ENCODE measurements around the gene RTL1.

RTL1 gene

GRCh38 chr14:100879194-100879593 lies 24.3 kb downstream of the RTL1 start:
- Histone ChIP-seq H3K36me3 (ENCODE audit: insufficient read depth, low read depth, low read length) (no peaks in the 10 kb centered on the region), H3K9me3 (ENCODE audit: insufficient read depth, low read depth, low read length) (no peaks in the 10 kb centered on the region; the same call in 1 of the 2 replicates), H3K4me3 (ENCODE audit: low read length) (no peak overlapping the region), H3K9ac (ENCODE audit: low read depth, low read length) (no peak overlapping the region), H3K27ac (ENCODE audit: low read length) (no peak overlapping the region), H3K27me3 (ENCODE audit: insufficient read depth, low read length) (no peaks in the 10 kb centered on the region), H3K4me1 (ENCODE audit: insufficient read depth, low read length) (no peaks in the 10 kb centered on the region)

- H3K36me3 ChIP-seq (ENCODE audit: insufficient read depth, low read depth, low read length): no peaks in the 10 kb centered on the region
- no peaks in the 10 kb centered on the region for H3K4me1 ChIP-seq (ENCODE audit: insufficient read depth, low read length)
- H3K4me3 ChIP-seq (ENCODE audit: low read length): no peak overlapping the region
- H3K9ac ChIP-seq (ENCODE audit: low read depth, low read length): no peak overlapping the region
- H3K27ac ChIP-seq (ENCODE audit: low read length): no peak overlapping the region
- H3K9me3 ChIP-seq (ENCODE audit: insufficient read depth, low read depth, low read length): no peaks in the 10 kb centered on the region; the same call in 1 of the 2 replicates
- H3K27me3 ChIP-seq (ENCODE audit: insufficient read depth, low read length): no peaks in the 10 kb centered on the region
Observed at GRCh38 chr14:100878271-100879146, 25.0 kb downstream of the RTL1 start.

- no peaks in the 10 kb centered on the region for H3K36me3 ChIP-seq (ENCODE audit: insufficient read depth, low read depth, low read length)
- H3K27me3 ChIP-seq (ENCODE audit: insufficient read depth, low read length): no peaks in the 10 kb centered on the region
- H3K4me1 ChIP-seq (ENCODE audit: insufficient read depth, low read length): no peaks in the 10 kb centered on the region
- no peak overlapping the region for H3K4me3 ChIP-seq (ENCODE audit: low read length)
- H3K27ac ChIP-seq (ENCODE audit: low read length): no peak overlapping the region
- no peak overlapping the region for H3K9ac ChIP-seq (ENCODE audit: low read depth, low read length)
- no peaks in the 10 kb centered on the region for H3K9me3 ChIP-seq (ENCODE audit: insufficient read depth, low read depth, low read length)
Observed at GRCh38 chr14:100875861-100876590, 27.5 kb downstream of the RTL1 start.

GRCh38 chr14:100875126-100875525 lies 28.4 kb downstream of the RTL1 start:
- no peaks in the 10 kb centered on the region for H3K36me3 ChIP-seq (ENCODE audit: insufficient read depth, low read depth, low read length)
- no peak overlapping the region for H3K27ac ChIP-seq (ENCODE audit: low read length)
- H3K9me3 ChIP-seq (ENCODE audit: insufficient read depth, low read depth, low read length): no peaks in the 10 kb centered on the region
- H3K4me1 ChIP-seq (ENCODE audit: insufficient read depth, low read length): no peaks in the 10 kb centered on the region
- no peak overlapping the region for H3K4me3 ChIP-seq (ENCODE audit: low read length)
- H3K27me3 ChIP-seq (ENCODE audit: insufficient read depth, low read length): no peaks in the 10 kb centered on the region
- H3K9ac ChIP-seq (ENCODE audit: low read depth, low read length): no peak overlapping the region

GRCh38 chr14:100874411-100875091 lies 29.0 kb downstream of the RTL1 start:
- H3K4me3 ChIP-seq (ENCODE audit: low read length): no peak overlapping the region
- no peaks in the 10 kb centered on the region for H3K9me3 ChIP-seq (ENCODE audit: insufficient read depth, low read depth, low read length)
- no peaks in the 10 kb centered on the region for H3K36me3 ChIP-seq (ENCODE audit: insufficient read depth, low read depth, low read length)
- no peak overlapping the region for H3K27ac ChIP-seq (ENCODE audit: low read length)
- no peaks in the 10 kb centered on the region for H3K4me1 ChIP-seq (ENCODE audit: insufficient read depth, low read length)
- no peaks in the 10 kb centered on the region for H3K27me3 ChIP-seq (ENCODE audit: insufficient read depth, low read length)
- H3K9ac ChIP-seq (ENCODE audit: low read depth, low read length): no peak overlapping the region

GRCh38 chr14:100874051-100874410 lies 29.5 kb downstream of the RTL1 start:
- Histone ChIP-seq H3K4me3 (ENCODE audit: low read length) (no peak overlapping the region), H3K36me3 (ENCODE audit: insufficient read depth, low read depth, low read length) (no peaks in the 10 kb centered on the region), H3K9me3 (ENCODE audit: insufficient read depth, low read depth, low read length) (no peaks in the 10 kb centered on the region)

GRCh38 chr14:100873096-100873482 lies 30.4 kb downstream of the RTL1 start:
- Histone ChIP-seq H3K4me1 (ENCODE audit: insufficient read depth, low read length) (no peaks in the 10 kb centered on the region), H3K27ac (ENCODE audit: low read length) (no peak overlapping the region), H3K4me3 (ENCODE audit: low read length) (no peak overlapping the region), H3K36me3 (ENCODE audit: insufficient read depth, low read depth, low read length) (no peaks in the 10 kb centered on the region), H3K27me3 (ENCODE audit: insufficient read depth, low read length) (no peaks in the 10 kb centered on the region), H3K9ac (ENCODE audit: low read depth, low read length) (no peak overlapping the region), H3K9me3 (ENCODE audit: insufficient read depth, low read depth, low read length) (no peaks in the 10 kb centered on the region)

More at GRCh38 chr14:100874051-100874410, 29.5 kb downstream of the RTL1 start:
- Histone ChIP-seq H3K9ac (ENCODE audit: low read depth, low read length) (no peak overlapping the region), H3K4me1 (ENCODE audit: insufficient read depth, low read length) (no peaks in the 10 kb centered on the region), H3K27me3 (ENCODE audit: insufficient read depth, low read length) (no peaks in the 10 kb centered on the region), H3K27ac (ENCODE audit: low read length) (no peak overlapping the region)

GRCh38 chr14:100872259-100873095 lies 31.0 kb downstream of the RTL1 start:
- no peaks in the 10 kb centered on the region for H3K36me3 ChIP-seq (ENCODE audit: insufficient read depth, low read depth, low read length)
- no peak overlapping the region for H3K27ac ChIP-seq (ENCODE audit: low read length)
- H3K4me1 ChIP-seq (ENCODE audit: insufficient read depth, low read length): no peaks in the 10 kb centered on the region
- H3K27me3 ChIP-seq (ENCODE audit: insufficient read depth, low read length): no peaks in the 10 kb centered on the region
- H3K9ac ChIP-seq (ENCODE audit: low read depth, low read length): no peak overlapping the region
- H3K4me3 ChIP-seq (ENCODE audit: low read length): no peak overlapping the region
- no peaks in the 10 kb centered on the region for H3K9me3 ChIP-seq (ENCODE audit: insufficient read depth, low read depth, low read length)

- Histone ChIP-seq H3K27me3 (ENCODE audit: insufficient read depth, low read length) (no peaks in the 10 kb centered on the region), H3K9me3 (ENCODE audit: insufficient read depth, low read depth, low read length) (no peaks in the 10 kb centered on the region), H3K36me3 (ENCODE audit: insufficient read depth, low read depth, low read length) (no peaks in the 10 kb centered on the region), H3K4me3 (ENCODE audit: low read length) (no peak overlapping the region), H3K27ac (ENCODE audit: low read length) (no peak overlapping the region), H3K4me1 (ENCODE audit: insufficient read depth, low read length) (no peaks in the 10 kb centered on the region), H3K9ac (ENCODE audit: low read depth, low read length) (no peak overlapping the region)
Observed at GRCh38 chr14:100871234-100872186, 32.0 kb downstream of the RTL1 start.

GRCh38 chr14:100868621-100869370 lies 34.7 kb downstream of the RTL1 start:
- no peak overlapping the region for H3K9ac ChIP-seq (ENCODE audit: low read depth, low read length)
- no peaks in the 10 kb centered on the region for H3K36me3 ChIP-seq (ENCODE audit: insufficient read depth, low read depth, low read length)
- H3K27me3 ChIP-seq (ENCODE audit: insufficient read depth, low read length): no peaks in the 10 kb centered on the region
- no peak overlapping the region for H3K4me3 ChIP-seq (ENCODE audit: low read length)
- no peaks in the 10 kb centered on the region for H3K4me1 ChIP-seq (ENCODE audit: insufficient read depth, low read length)
- H3K9me3 ChIP-seq (ENCODE audit: insufficient read depth, low read depth, low read length): no peaks in the 10 kb centered on the region
- H3K27ac ChIP-seq (ENCODE audit: low read length): no peak overlapping the region

All from iPS-20b (cell line).